GM23248 (cell line): ENCODE measurements around the gene KLF13.

ENCODE experiments used
- EZH2 ChIP-seq: fragments of 200-600 bp; sonication (generic); IDR thresholded peaks from 2 replicates; pipeline ENCODE4 v1.6.1; 2018; ENCODE audit warnings: antibody characterized with exemption, mild to moderate bottlenecking; ENCODE audit not compliant: insufficient read depth, poor library complexity, severe bottlenecking
- EZH2phosphoT487 ChIP-seq: fragments of 200-600 bp; sonication (generic); IDR thresholded peaks from 2 replicates; pipeline ENCODE4 v1.6.1; 2018; ENCODE audit warnings: antibody characterized with exemption, moderate library complexity, mild to moderate bottlenecking, low read depth; ENCODE audit not compliant: insufficient read depth

GRCh38 chr15:31343831-31344230 is 17.2 kb downstream of the KLF13 start:
- TF ChIP-seq EZH2phosphoT487 (no peak), EZH2 (no peak)
